Endothelial cell of umbilical vein (primary cell): Measurements from ENCODE around the gene GRIN3A. TPM values are rescaled to one million over a fixed set of nuclear protein-coding genes. Genes with fewer than 3 reads are reported as not detected.

ENCODE experiments used
- BruUV-seq: library from RNA; stranded (reverse); fragments of 400-500 nt; replicated peaks from 2 replicates; lab custom pipeline; 2021; lab: Mats Ljungman, UMichigan
- CTCF ChIA-PET: fragments of 300-600, 350-600 bp; sonication (Branson Sonifier 250); formaldehyde crosslinking; loops from one replicate; lab custom pipeline; 2021; ENCODE audit warnings: antibody characterized with exemption, inconsistent platforms; lab: Charles Lee
- POLR2A ChIA-PET: fragments of 300-600, 350-600 bp; sonication (Branson Sonifier 250); formaldehyde crosslinking; loops from one replicate; lab custom pipeline; 2021; ENCODE audit warnings: antibody characterized with exemption, inconsistent platforms; lab: Charles Lee
- DNase-seq: peaks from one replicate; pipeline ENCODE4 v3.0.0-alpha.2; 2011; ENCODE audit warnings: low read depth, low spot score
- FAIRE-seq: peaks from 2 replicates; lab custom pipeline; 2011; peaks lifted over from hg19 to GRCh38; lab: Jason Lieb, UNC
- H2AFZ ChIP-seq: 2 replicates; pipeline ENCODE4 v1.6.0; 2012; ENCODE audit warnings: low read depth, low read length, control low read depth, inconsistent platforms
- H3K27ac ChIP-seq: 2 replicates; pipeline ENCODE4 v1.5.1; 2011; ENCODE audit warnings: low read depth, mild to moderate bottlenecking, control low read depth, low read length, moderate library complexity; ENCODE audit not compliant: insufficient read depth
- H3K27me3 ChIP-seq, 2 experiments: 2 replicates each; pipeline versions ENCODE4 v1.6.0 to v1.6.1; 2011; ENCODE audit warnings: low read length in 2 of 2, mixed read lengths in 1 of 2; ENCODE audit not compliant: control insufficient read depth in 2 of 2, insufficient read depth in 2 of 2
- H3K36me3 ChIP-seq, 2 experiments: 2 replicates in 1 of 2; 3 replicates in 1 of 2; pipeline ENCODE4 v1.5.1; 2011; ENCODE audit warnings: low read length in 2 of 2, mild to moderate bottlenecking in 1 of 2, moderate library complexity in 1 of 2; ENCODE audit not compliant: control insufficient read depth in 2 of 2, insufficient read depth in 2 of 2; ENCODE audit errors: extremely low read depth in 1 of 2
- H3K4me1 ChIP-seq: 3 replicates; pipeline ENCODE4 v1.5.1; 2011; ENCODE audit warnings: mild to moderate bottlenecking, low read length; ENCODE audit not compliant: control insufficient read depth, insufficient read depth; ENCODE audit errors: extremely low read depth
- H3K4me2 ChIP-seq: 2 replicates; pipeline ENCODE4 v1.6.1; 2011; ENCODE audit warnings: low read length, control low read depth, mixed read lengths; ENCODE audit not compliant: insufficient read depth
- H3K4me3 ChIP-seq, 3 experiments: fragments of 200-600 bp in 1 of 3; sonication (generic), shearing (Covaris generic) in 1 of 3; replicated peaks in 1 of 3; 2 replicates each; pipeline ENCODE4 v1.5.1; 2011 to 2016; ENCODE audit warnings: control low read depth in 3 of 3, low read length in 3 of 3, mild to moderate bottlenecking in 2 of 3, inconsistent platforms in 1 of 3, low read depth in 1 of 3, moderate library complexity in 1 of 3; ENCODE audit not compliant: insufficient read depth in 1 of 3
- H3K79me2 ChIP-seq: 2 replicates; pipeline ENCODE4 v1.6.0; 2012; ENCODE audit warnings: low read length, inconsistent platforms; ENCODE audit not compliant: control insufficient read depth, insufficient read depth
- H3K9ac ChIP-seq: replicated peaks from 2 replicates; pipeline ENCODE3; 2011; ENCODE audit warnings: low read length, control low read depth; ENCODE audit not compliant: insufficient read depth; ENCODE audit errors: extremely low read depth
- H3K9me1 ChIP-seq: replicated peaks from 3 replicates; pipeline ENCODE4 v1.6.0; 2011; ENCODE audit warnings: mild to moderate bottlenecking, low read length; ENCODE audit not compliant: control insufficient read depth, insufficient read depth; ENCODE audit errors: extremely low read depth
- H3K9me3 ChIP-seq: replicated peaks from 2 replicates; pipeline ENCODE4 v1.5.1; 2012; ENCODE audit warnings: low read length, inconsistent platforms; ENCODE audit not compliant: control insufficient read depth, insufficient read depth
- H4K20me1 ChIP-seq: replicated peaks from 2 replicates; pipeline ENCODE3; 2011; ENCODE audit warnings: mild to moderate bottlenecking, low read length; ENCODE audit not compliant: control insufficient read depth, insufficient read depth; ENCODE audit errors: extremely low read depth
- EZH2 ChIP-seq: IDR thresholded peaks from 2 replicates; pipeline ENCODE4 v1.6.1; 2012; ENCODE audit warnings: borderline replicate concordance, low read depth, mild to moderate bottlenecking, moderate library complexity, low read length, inconsistent platforms; ENCODE audit not compliant: severe bottlenecking
- FOS ChIP-seq: IDR thresholded peaks from 2 replicates; pipeline ENCODE4 v1.6.1; 2011; ENCODE audit warnings: mild to moderate bottlenecking, low read length, moderate library complexity, borderline replicate concordance; ENCODE audit not compliant: insufficient read depth
- GATA2 ChIP-seq: IDR thresholded peaks from 2 replicates; pipeline ENCODE4 v1.7.0; 2011; ENCODE audit warnings: low read depth, mild to moderate bottlenecking, moderate library complexity, mixed read lengths, low read length; ENCODE audit not compliant: insufficient read length, insufficient read depth
- JUN ChIP-seq: IDR thresholded peaks from 2 replicates; pipeline ENCODE4 v1.6.1; 2011; ENCODE audit warnings: borderline replicate concordance, low read depth; ENCODE audit not compliant: insufficient read length, insufficient read depth
- MYC ChIP-seq: IDR thresholded peaks from one replicate; pipeline ENCODE4 v1.6.1; 2011; ENCODE audit warnings: mild to moderate bottlenecking, low read depth, low read length
- POLR2A ChIP-seq: IDR thresholded peaks from 2 replicates; pipeline ENCODE4 v1.6.1; 2012; ENCODE audit warnings: low read depth, mild to moderate bottlenecking, control low read depth, low read length
- POLR2AphosphoS5 ChIP-seq: IDR thresholded peaks from 2 replicates; pipeline ENCODE4 v1.6.1; 2012; ENCODE audit warnings: low read depth, mild to moderate bottlenecking, control low read depth, low read length, moderate library complexity; ENCODE audit not compliant: insufficient read depth
- dilution Hi-C: fragments of 300-500 bp; cut with MboI; formaldehyde crosslinking; loops from one replicate; pipeline ENCODE4 v1.15.0; 2019; ENCODE audit warnings: low sequenced_read_pairs; ENCODE audit not compliant: extremely low pct_ligation_motif_present
- intact Hi-C: fragments of 100-400 bp; cut with micrococcal nuclease; formaldehyde crosslinking; loops from one replicate; pipeline ENCODE4 v1.10.0; 2022
- polyA plus RNA-seq, 4 experiments: library from polyadenylated mRNA; depleted of rRNA in 3 of 4; stranded (reverse) in 3 of 4; unstranded in 1 of 4; fragments of >200 nt; gene quantifications; 2 replicates each; pipeline versions ENCODE4 v1.2.1 to v1.2.3, GENCODE V29; 2011 to 2012; ENCODE audit warnings: missing spikeins in 1 of 4
- total RNA-seq: library from RNA; stranded (reverse); gene quantifications from 2 replicates; pipeline ENCODE4 v1.2.3, GENCODE V29; 2021
- TF ChIP-seq, protein P1 (sequence below): IDR thresholded peaks from 2 replicates; pipeline ENCODE4 v1.6.1; 2011; ENCODE audit not compliant: insufficient read depth, insufficient read length
- TF ChIP-seq, protein P2 (sequence below), 2 donors: IDR thresholded peaks; 1 replicate in 1 of 2; 2 replicates in 1 of 2; pipeline ENCODE4 v1.5.1; 2011; ENCODE audit warnings: low read length in 2 of 2, mild to moderate bottlenecking in 2 of 2, moderate library complexity in 2 of 2, control low read depth in 1 of 2, inconsistent platforms in 1 of 2, low read depth in 1 of 2; ENCODE audit not compliant: insufficient read depth in 1 of 2; ENCODE audit errors: extremely low read depth in 1 of 2

The GRIN3A gene
- total and polyA plus RNA-seq, 2 donors (not counting 3 experiments of a cell fraction or from before 2014, with no cell fraction given): not detected

DNA sequence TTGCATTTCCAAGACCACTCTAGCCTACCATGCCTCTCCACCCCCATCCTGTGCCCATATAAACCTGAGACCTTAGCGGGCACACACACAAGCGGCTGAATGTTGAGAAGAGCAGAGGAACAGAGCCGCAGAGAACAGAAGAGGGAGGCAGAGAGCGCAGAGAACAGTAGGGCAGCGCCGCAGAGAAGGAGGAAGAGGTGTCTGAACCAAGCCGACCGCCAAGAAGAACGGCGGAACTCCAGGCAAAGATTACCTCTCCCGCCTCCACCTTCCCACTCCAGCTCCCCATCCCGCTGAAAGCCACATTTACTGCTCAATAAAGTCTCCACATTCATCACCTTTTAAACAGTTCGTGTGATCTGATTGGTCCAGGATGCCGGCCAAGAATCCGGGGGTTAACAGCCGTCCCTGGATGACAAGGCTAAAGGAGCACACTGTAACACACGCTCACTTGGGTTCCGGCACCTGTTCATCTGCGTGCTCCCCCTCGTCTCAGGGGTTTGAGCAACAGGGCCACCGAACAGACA is 33.2 kb downstream of the GRIN3A start:
- H3K4me1 ChIP-seq: no peaks in the 10 kb centered on the region
- DNase-seq: no peak
- no peak overlapping the region for H3K4me2 ChIP-seq
- no peaks in the 10 kb centered on the region for H3K79me2 ChIP-seq
- FAIRE-seq: no peak
- no TSS peak for BruUV-seq
- dilution Hi-C loops: no loop called here
- TF ChIP-seq EZH2 (no peak), POLR2A (no peak), POLR2AphosphoS5 (no peak), FOS (no peak), GATA2 (no peak), MYC (no peak), JUN (no peak)
- TF ChIP-seq, protein P1, sequence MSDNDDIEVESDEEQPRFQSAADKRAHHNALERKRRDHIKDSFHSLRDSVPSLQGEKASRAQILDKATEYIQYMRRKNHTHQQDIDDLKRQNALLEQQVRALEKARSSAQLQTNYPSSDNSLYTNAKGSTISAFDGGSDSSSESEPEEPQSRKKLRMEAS: no peak
- TF ChIP-seq, protein P2, sequence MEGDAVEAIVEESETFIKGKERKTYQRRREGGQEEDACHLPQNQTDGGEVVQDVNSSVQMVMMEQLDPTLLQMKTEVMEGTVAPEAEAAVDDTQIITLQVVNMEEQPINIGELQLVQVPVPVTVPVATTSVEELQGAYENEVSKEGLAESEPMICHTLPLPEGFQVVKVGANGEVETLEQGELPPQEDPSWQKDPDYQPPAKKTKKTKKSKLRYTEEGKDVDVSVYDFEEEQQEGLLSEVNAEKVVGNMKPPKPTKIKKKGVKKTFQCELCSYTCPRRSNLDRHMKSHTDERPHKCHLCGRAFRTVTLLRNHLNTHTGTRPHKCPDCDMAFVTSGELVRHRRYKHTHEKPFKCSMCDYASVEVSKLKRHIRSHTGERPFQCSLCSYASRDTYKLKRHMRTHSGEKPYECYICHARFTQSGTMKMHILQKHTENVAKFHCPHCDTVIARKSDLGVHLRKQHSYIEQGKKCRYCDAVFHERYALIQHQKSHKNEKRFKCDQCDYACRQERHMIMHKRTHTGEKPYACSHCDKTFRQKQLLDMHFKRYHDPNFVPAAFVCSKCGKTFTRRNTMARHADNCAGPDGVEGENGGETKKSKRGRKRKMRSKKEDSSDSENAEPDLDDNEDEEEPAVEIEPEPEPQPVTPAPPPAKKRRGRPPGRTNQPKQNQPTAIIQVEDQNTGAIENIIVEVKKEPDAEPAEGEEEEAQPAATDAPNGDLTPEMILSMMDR (IDR thresholded peaks at IDR 0.05; ENCODE audit: extremely low read depth in 1 of 2, insufficient read depth in 1 of 2, low read depth in 1 of 2, low read length in 2 of 2): no peak
- POLR2A ChIA-PET: no interaction called here
- H2AFZ ChIP-seq: no peak overlapping the region
- CTCF ChIA-PET: no interaction called here
- H4K20me1 ChIP-seq: no peaks in the 10 kb centered on the region
- H3K36me3 ChIP-seq: no peaks in the 10 kb centered on the region
- no peaks in the 10 kb centered on the region for H3K9me3 ChIP-seq
- no peak overlapping the region for H3K9ac ChIP-seq
- H3K27ac ChIP-seq: no peak overlapping the region
- H3K9me1 ChIP-seq: no peaks in the 10 kb centered on the region
- H3K27me3 ChIP-seq: no peaks in the 10 kb centered on the region
- intact Hi-C loops: no loop called here
- no peak overlapping the region for H3K4me3 ChIP-seq
